Omental fat pad (tissue), 4 donors: ENCODE results near the gene TMEM178B. TPM values are rescaled to one million over a fixed set of nuclear protein-coding genes. Genes with fewer than 3 reads are reported as not detected.

ENCODE experiments used
- ATAC-seq: fragments of 150-250 bp; one replicate; pipeline ENCODE4 v1.9.1; 2016; ENCODE audit warnings: mild to moderate bottlenecking, moderate library complexity; ENCODE audit not compliant: low FRiP score
- DNase-seq: peaks from one replicate; pipeline ENCODE4 v3.0.0-alpha.2; 2019; ENCODE audit warnings: low spot score
- total RNA-seq, 4 donors: library from RNA; depleted of rRNA; stranded (reverse); fragments of >200 nt; gene quantifications; one replicate each; pipeline ENCODE4 v1.1.0, GENCODE V29; 2016
- TF ChIP-seq, protein P1 (sequence below), 3 donors: fragments of 450-650 bp; IDR thresholded peaks; one replicate each; pipeline ENCODE4 v1.5.1; 2016 to 2017; ENCODE audit warnings: antibody characterized with exemption in 3 of 3, mild to moderate bottlenecking in 3 of 3, moderate library complexity in 2 of 3

The TMEM178B gene
- total RNA-seq, 4 donors from 2014 or later = 0.50 to 1.3 (median 0.81) TPM

DNA sequence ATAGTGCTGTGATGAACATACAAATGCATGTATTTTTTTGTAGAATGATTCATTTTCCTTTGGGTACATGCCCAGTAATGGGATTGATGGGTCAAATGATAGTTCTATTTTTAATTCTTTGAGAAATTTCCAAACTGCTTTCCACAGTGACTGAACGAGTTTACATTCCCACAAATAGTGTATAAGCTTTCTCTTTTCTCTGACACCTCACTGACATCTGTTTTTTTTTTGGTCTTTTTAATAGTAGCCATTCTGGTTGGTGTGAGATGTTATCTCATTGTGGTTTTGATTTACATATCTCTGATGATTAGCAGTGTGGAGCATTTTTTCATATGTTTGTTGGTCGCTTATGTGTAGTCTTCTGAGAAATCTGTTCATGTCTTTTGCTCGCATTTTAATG lies 282.3 kb downstream of the TMEM178B start:
- ATAC-seq = no peak

DNA sequence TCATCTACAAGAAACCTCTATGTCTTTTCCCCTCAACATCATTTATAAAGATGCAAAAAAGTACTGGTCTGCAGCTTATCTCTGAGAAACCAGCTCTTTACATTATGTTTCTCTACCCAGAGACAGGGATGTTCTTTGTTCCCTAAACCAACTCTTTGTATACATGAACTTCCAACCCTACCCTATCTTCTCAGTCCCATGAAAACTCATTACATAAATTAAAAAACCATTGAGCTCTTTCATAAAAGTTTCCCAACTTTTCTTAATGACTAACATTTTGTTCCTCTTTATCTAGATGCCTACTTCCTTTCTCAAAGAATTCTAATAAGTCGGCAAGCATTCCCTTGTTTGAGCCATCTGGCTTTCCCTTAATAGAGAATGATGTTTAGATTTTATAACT lies 284.5 kb downstream of the TMEM178B start:
- TF ChIP-seq, protein P1, sequence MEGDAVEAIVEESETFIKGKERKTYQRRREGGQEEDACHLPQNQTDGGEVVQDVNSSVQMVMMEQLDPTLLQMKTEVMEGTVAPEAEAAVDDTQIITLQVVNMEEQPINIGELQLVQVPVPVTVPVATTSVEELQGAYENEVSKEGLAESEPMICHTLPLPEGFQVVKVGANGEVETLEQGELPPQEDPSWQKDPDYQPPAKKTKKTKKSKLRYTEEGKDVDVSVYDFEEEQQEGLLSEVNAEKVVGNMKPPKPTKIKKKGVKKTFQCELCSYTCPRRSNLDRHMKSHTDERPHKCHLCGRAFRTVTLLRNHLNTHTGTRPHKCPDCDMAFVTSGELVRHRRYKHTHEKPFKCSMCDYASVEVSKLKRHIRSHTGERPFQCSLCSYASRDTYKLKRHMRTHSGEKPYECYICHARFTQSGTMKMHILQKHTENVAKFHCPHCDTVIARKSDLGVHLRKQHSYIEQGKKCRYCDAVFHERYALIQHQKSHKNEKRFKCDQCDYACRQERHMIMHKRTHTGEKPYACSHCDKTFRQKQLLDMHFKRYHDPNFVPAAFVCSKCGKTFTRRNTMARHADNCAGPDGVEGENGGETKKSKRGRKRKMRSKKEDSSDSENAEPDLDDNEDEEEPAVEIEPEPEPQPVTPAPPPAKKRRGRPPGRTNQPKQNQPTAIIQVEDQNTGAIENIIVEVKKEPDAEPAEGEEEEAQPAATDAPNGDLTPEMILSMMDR (IDR thresholded peaks at IDR 0.05) = no peak
- DNase-seq (no peak), ATAC-seq (no peak)

More for the DNA sequence above, 282.3 kb downstream of the TMEM178B start:
- TF ChIP-seq, protein P1 (IDR thresholded peaks at IDR 0.05) = no peak
- DNase-seq = no peak

DNA sequence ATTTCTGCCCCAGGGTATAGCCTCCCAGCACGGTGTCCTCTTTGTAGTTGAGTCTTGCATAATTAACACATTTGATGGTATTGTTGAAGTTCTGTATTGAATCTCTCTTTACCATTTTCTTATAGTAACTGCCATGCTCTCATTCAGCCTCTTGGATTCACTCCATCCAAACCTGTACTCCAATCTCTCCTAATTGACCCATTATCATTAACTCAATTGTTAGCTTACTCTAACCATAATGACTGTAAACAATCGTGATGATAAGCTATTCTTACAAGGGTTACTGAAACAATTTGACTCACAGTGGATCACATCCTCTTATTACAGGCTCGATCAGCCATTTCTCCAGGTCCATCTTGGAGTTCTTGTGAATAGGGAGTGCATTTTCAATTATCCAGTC lies 285.4 kb downstream of the TMEM178B start:
- no peak for ATAC-seq
- no peak for DNase-seq
- TF ChIP-seq, protein P1 (IDR thresholded peaks at IDR 0.05) = no peak

DNA sequence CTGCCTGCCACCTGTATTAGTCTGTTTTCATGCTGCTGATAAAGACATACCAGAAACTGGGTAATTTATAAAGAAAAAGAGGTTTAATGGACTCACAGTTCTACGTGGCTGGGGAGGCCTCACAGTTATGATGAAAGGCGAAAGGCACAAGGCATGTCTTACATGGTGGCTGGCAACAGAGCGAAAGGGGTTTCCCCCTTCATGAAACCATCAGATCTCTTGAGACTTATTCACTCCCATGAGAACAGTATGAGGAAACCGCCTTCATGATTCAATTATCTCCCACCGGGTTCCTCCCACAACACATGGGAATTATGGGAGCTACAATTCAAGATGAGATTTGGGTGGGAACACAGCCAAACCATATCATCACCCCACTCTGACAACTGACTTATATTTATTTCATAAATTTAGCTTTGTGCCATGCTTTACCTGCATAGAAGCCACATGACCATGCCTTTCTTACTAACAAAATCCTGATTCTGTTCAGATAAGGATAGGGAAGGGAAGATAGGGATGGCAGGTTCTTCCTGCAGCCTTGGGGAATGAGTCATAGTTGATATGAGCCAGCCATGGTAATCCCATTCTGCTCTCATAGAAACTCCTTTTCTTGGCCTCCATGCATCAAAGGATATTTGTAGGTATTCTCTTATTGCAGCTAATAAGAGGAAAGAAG lies 286.0 kb downstream of the TMEM178B start:
- ATAC-seq (peak; percentile 74), DNase-seq (no peak)
- TF ChIP-seq, protein P1 (IDR thresholded peaks at IDR 0.05) = no peak

DNA sequence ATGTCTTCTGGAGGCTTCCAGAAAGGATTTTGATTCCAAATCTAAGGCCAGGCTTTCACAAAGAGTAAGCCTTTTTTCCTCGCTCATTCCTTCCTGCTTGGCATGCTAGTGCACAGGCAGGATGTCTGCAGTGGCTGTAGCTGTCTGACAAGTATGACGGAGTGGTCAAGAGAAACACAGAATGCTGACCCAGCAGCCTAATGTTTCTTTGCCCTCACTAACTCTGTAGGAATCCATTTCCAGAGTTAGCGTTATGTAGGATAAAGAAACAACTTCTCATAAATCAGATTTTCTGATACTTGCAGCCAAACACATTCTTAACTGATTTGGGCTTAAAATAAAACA lies 286.5 kb downstream of the TMEM178B start:
- ATAC-seq (no peak), DNase-seq (no peak)
- TF ChIP-seq, protein P1 (IDR thresholded peaks at IDR 0.05) = no peak

DNA sequence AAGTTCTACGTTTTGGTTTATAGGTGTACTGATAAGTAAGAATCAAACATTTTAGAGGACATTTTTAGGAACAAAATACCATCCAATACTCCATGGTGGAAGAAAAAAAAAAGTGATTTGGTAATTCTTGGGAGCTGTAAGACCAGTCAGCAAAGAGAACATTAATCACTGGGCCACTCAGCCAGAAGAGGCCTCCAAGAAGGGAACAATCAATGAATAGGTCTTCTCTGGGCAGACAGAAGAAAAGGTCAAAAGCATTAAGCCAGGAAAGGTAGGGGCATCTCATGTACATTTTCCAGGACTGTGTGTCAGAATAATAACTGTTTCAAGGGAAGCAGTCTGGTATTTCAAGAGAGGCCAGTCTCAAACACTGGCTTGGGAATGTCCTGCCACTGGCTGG lies 286.9 kb downstream of the TMEM178B start:
- no peak for DNase-seq
- no peak for ATAC-seq
- TF ChIP-seq, protein P1 (IDR thresholded peaks at IDR 0.05) = no peak

DNA sequence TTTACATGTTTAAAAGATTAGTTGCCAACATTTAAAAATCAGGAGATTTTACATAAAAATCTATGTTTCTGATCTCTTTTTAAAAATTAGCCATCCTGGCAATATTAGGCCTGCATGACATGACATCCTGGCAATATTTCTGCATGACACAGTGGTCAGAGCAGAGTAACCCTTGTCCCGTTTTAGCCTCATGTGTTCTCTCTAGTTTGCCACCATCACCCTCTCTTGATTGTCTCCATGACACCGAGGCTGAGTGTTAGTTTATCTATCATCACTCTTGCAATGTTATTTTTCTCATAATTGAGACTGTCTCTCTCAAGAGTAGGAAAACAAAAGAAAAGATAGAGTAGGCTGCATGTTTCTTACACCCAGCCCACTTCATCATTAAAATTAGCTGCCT lies 287.6 kb downstream of the TMEM178B start:
- TF ChIP-seq, protein P1 (IDR thresholded peaks at IDR 0.05) = no peak
- no peak for ATAC-seq
- DNase-seq = no peak
